Astrocyte (in vitro differentiated cells and primary cell): ENCODE results near the gene SEPTIN1. TPM values are rescaled to one million over a fixed set of nuclear protein-coding genes. Genes with fewer than 3 reads are reported as not detected.
A peak's percentile ranks its signal among the peaks of the same experiment; 100 is the strongest.

Source experiments
- DNase-seq: peaks from one replicate; pipeline ENCODE4 v3.0.0-alpha.2; 2010; ENCODE audit warnings: low read depth
- FAIRE-seq: peaks from 2 replicates; lab custom pipeline; 2011; peaks lifted over from hg19 to GRCh38; lab: Jason Lieb, UNC
- H2AFZ ChIP-seq: 2 replicates; pipeline ENCODE4 v1.6.0; 2012; ENCODE audit warnings: low read depth, low read length, inconsistent platforms
- H3K27ac ChIP-seq: 2 replicates; pipeline ENCODE4 v1.5.1; 2011; ENCODE audit warnings: low read depth, low read length, inconsistent platforms
- H3K27me3 ChIP-seq: 2 replicates; pipeline ENCODE4 v1.6.0; 2011; ENCODE audit warnings: low read length, inconsistent platforms; ENCODE audit not compliant: insufficient read depth
- H3K36me3 ChIP-seq: 2 replicates; pipeline ENCODE4 v1.5.1; 2011; ENCODE audit warnings: low read length, inconsistent platforms; ENCODE audit not compliant: insufficient read depth
- H3K4me1 ChIP-seq: 2 replicates; pipeline ENCODE4 v1.5.1; 2011; ENCODE audit warnings: low read length, inconsistent platforms; ENCODE audit not compliant: insufficient read depth
- H3K4me2 ChIP-seq: 2 replicates; pipeline ENCODE4 v1.6.0; 2012; ENCODE audit warnings: low read length, inconsistent platforms
- H3K4me3 ChIP-seq: 2 replicates; pipeline ENCODE4 v1.5.1; 2011; ENCODE audit warnings: low read depth, mild to moderate bottlenecking, low read length, inconsistent platforms; ENCODE audit not compliant: insufficient read depth
- H3K79me2 ChIP-seq: 2 replicates; pipeline ENCODE4 v1.6.0; 2012; ENCODE audit warnings: mild to moderate bottlenecking, low read length, inconsistent platforms; ENCODE audit not compliant: insufficient read depth
- H3K9ac ChIP-seq: 2 replicates; pipeline ENCODE4 v1.6.0; 2012; ENCODE audit warnings: mild to moderate bottlenecking, low read length, inconsistent platforms
- H3K9me3 ChIP-seq: 2 replicates; pipeline ENCODE4 v1.5.1; 2012; ENCODE audit warnings: low read depth, mild to moderate bottlenecking, low read length, inconsistent platforms; ENCODE audit not compliant: insufficient read depth
- H4K20me1 ChIP-seq: 2 replicates; pipeline ENCODE4 v1.6.0; 2012; ENCODE audit warnings: low read length, inconsistent platforms; ENCODE audit not compliant: insufficient read depth
- H3K27ac Mint-ChIP-seq: one replicate; pipeline ENCODE4 v1.8.0; 2021; ENCODE audit warnings: mild to moderate bottlenecking, mixed read lengths; ENCODE audit not compliant: unreplicated experiment
- H3K27me3 Mint-ChIP-seq: one replicate; pipeline ENCODE4 v1.8.0; 2021; ENCODE audit warnings: low read depth, mixed read lengths; ENCODE audit not compliant: unreplicated experiment
- H3K36me3 Mint-ChIP-seq: one replicate; pipeline ENCODE4 v1.8.0; 2021; ENCODE audit warnings: low read depth, mixed read lengths; ENCODE audit not compliant: unreplicated experiment
- H3K4me1 Mint-ChIP-seq: one replicate; pipeline ENCODE4 v1.8.0; 2021; ENCODE audit warnings: low read depth, mixed read lengths; ENCODE audit not compliant: unreplicated experiment
- H3K4me3 Mint-ChIP-seq: one replicate; pipeline ENCODE4 v1.8.0; 2021; ENCODE audit warnings: mild to moderate bottlenecking, moderate library complexity, mixed read lengths; ENCODE audit not compliant: unreplicated experiment
- H3K9me3 Mint-ChIP-seq: one replicate; pipeline ENCODE4 v1.8.0; 2021; ENCODE audit warnings: mild to moderate bottlenecking, mixed read lengths; ENCODE audit not compliant: unreplicated experiment
- CTCF ChIP-seq: IDR thresholded peaks from 2 replicates; pipeline ENCODE4 v1.5.1; 2011; ENCODE audit warnings: low read depth, mild to moderate bottlenecking, inconsistent platforms, low read length, moderate library complexity; ENCODE audit not compliant: insufficient read depth
- EZH2 ChIP-seq: IDR thresholded peaks from 2 replicates; pipeline ENCODE4 v1.6.1; 2012; ENCODE audit warnings: mild to moderate bottlenecking, low read length, inconsistent platforms; ENCODE audit not compliant: insufficient read depth
- total RNA-seq: library from RNA; stranded (reverse); gene quantifications from 2 replicates; pipeline ENCODE4 v1.2.1, GENCODE V29; 2021

Gene SEPTIN1
- total RNA-seq, 1 donor from 2014 or later: 0.48 TPM

- Histone ChIP-seq H4K20me1 (no peaks in the 10 kb centered on the region), H3K36me3 (peaks cover 5% of the 10 kb centered on the region), H3K27ac (peak overlapping the region; percentile 20), H3K27me3 (no peaks in the 10 kb centered on the region), H3K4me3 (no peak overlapping the region), H3K4me2 (peak overlapping the region; percentile 88), H2AFZ (no peak overlapping the region), H3K79me2 (peaks cover 42% of the 10 kb centered on the region), H3K4me1 (peaks cover 25% of the 10 kb centered on the region), H3K9me3 (no peaks in the 10 kb centered on the region), H3K9ac (peak overlapping the region; percentile 84)
- H3K27ac Mint-ChIP-seq: peak overlapping the region; percentile 66
- DNase-seq: no peak
- peaks cover 20% of the 10 kb centered on the region for H3K4me1 Mint-ChIP-seq
- peaks cover 13% of the 10 kb centered on the region for H3K36me3 Mint-ChIP-seq
- no peak for FAIRE-seq
- peaks cover 3% of the 10 kb centered on the region for H3K9me3 Mint-ChIP-seq
- H3K27me3 Mint-ChIP-seq: no peaks in the 10 kb centered on the region
- H3K4me3 Mint-ChIP-seq: peak overlapping the region; percentile 85
- TF ChIP-seq EZH2 (no peak), CTCF (no peak)
These were observed 16.5 kb upstream of the SEPTIN1 start for GRCh38 chr16:30398661-30399434.

GRCh38 chr16:30397776-30398660, 15.7 kb upstream of the SEPTIN1 start:
- no peak overlapping the region for H3K9ac ChIP-seq
- peaks cover 20% of the 10 kb centered on the region for H3K4me1 Mint-ChIP-seq
- FAIRE-seq (no peak), DNase-seq (no peak)
- no peak overlapping the region for H2AFZ ChIP-seq
- H3K4me1 ChIP-seq: peaks cover 28% of the 10 kb centered on the region
- no peaks in the 10 kb centered on the region for H4K20me1 ChIP-seq
- H3K4me2 ChIP-seq: no peak overlapping the region
- no peak overlapping the region for H3K4me3 Mint-ChIP-seq
- TF ChIP-seq CTCF (no peak), EZH2 (no peak)
- H3K36me3 ChIP-seq: peaks cover 5% of the 10 kb centered on the region
- H3K9me3 Mint-ChIP-seq: peaks cover 3% of the 10 kb centered on the region
- H3K27me3 Mint-ChIP-seq: no peaks in the 10 kb centered on the region
- H3K79me2 ChIP-seq: peaks cover 42% of the 10 kb centered on the region
- H3K27ac ChIP-seq: no peak overlapping the region
- H3K27me3 ChIP-seq: no peaks in the 10 kb centered on the region
- H3K9me3 ChIP-seq: no peaks in the 10 kb centered on the region
- H3K36me3 Mint-ChIP-seq: peaks cover 13% of the 10 kb centered on the region
- no peak overlapping the region for H3K4me3 ChIP-seq
- H3K27ac Mint-ChIP-seq: no peak overlapping the region
